ENCODE results near the gene WNT3.

WNT3 gene

GRCh38 chr17:46739982-46740381 lies 78.5 kb downstream of the WNT3 start:
- in situ Hi-C loops (cut with MboI; ENCODE audit: low sequenced_read_pairs): no loop called here

- in situ Hi-C loops (cut with MboI; ENCODE audit: low sequenced_read_pairs): no loop called here
Observed at GRCh38 chr17:46738544-46738943, 79.9 kb downstream of the WNT3 start.

GRCh38 chr17:46737326-46737725 lies 81.2 kb downstream of the WNT3 start:
- in situ Hi-C loops (cut with MboI; ENCODE audit: low sequenced_read_pairs): no loop called here

- in situ Hi-C loops (cut with MboI; ENCODE audit: low sequenced_read_pairs): no loop called here
Observed at GRCh38 chr17:46736100-46736499, 82.4 kb downstream of the WNT3 start.

GRCh38 chr17:46733837-46734475 lies 84.5 kb downstream of the WNT3 start:
- in situ Hi-C loops (cut with MboI; ENCODE audit: low sequenced_read_pairs): no loop called here

- in situ Hi-C loops (cut with MboI; ENCODE audit: low sequenced_read_pairs): no loop called here
Observed at GRCh38 chr17:46732754-46733398, 85.6 kb downstream of the WNT3 start.

- in situ Hi-C loops (cut with MboI; ENCODE audit: low sequenced_read_pairs): no loop called here
Observed at GRCh38 chr17:46732160-46732559, 86.3 kb downstream of the WNT3 start.

GRCh38 chr17:46730679-46731078 lies 87.8 kb downstream of the WNT3 start:
- in situ Hi-C loops (cut with MboI; ENCODE audit: low sequenced_read_pairs): no loop called here

GRCh38 chr17:46730026-46730425 lies 88.5 kb downstream of the WNT3 start:
- in situ Hi-C loops (cut with MboI; ENCODE audit: low sequenced_read_pairs): no loop called here

GRCh38 chr17:46727572-46728348 lies 90.7 kb downstream of the WNT3 start:
- in situ Hi-C loops (cut with MboI; ENCODE audit: low sequenced_read_pairs): no loop called here

- in situ Hi-C loops (cut with MboI; ENCODE audit: low sequenced_read_pairs): no loop called here
Observed at GRCh38 chr17:46726206-46726605, 92.3 kb downstream of the WNT3 start.

GRCh38 chr17:46722662-46723285 lies 95.7 kb downstream of the WNT3 start:
- in situ Hi-C loops (cut with MboI; ENCODE audit: low sequenced_read_pairs): no loop called here

- in situ Hi-C loops (cut with MboI; ENCODE audit: low sequenced_read_pairs): no loop called here
Observed at GRCh38 chr17:46720408-46720807, 98.1 kb downstream of the WNT3 start.

- in situ Hi-C loops (cut with MboI; ENCODE audit: low sequenced_read_pairs): no loop called here
Observed at GRCh38 chr17:46719891-46720290, 98.6 kb downstream of the WNT3 start.

GRCh38 chr17:46717999-46718398 lies 100.5 kb downstream of the WNT3 start:
- in situ Hi-C loops (cut with MboI; ENCODE audit: low sequenced_read_pairs): no loop called here
